NT2/D1 (cell line): ENCODE results near the gene CENPB.
A peak's percentile ranks its signal among the peaks of the same experiment; 100 is the strongest.
"Not testable (repeated sequence)": the region's sequence is repeated elsewhere in the genome, so short reads cannot be mapped to it uniquely, and the experiment has no call there.

Experiments used
- DNase-seq: peaks from one replicate; pipeline ENCODE4 v3.0.0-alpha.2; 2011; ENCODE audit warnings: low read depth, low spot score
- H3K27me3 ChIP-seq: 2 replicates; pipeline ENCODE4 v1.6.0; 2011; ENCODE audit warnings: mild to moderate bottlenecking; ENCODE audit not compliant: insufficient read length, insufficient read depth
- H3K36me3 ChIP-seq: 2 replicates; pipeline ENCODE4 v1.6.1; 2011; ENCODE audit warnings: mild to moderate bottlenecking, low read length, mixed read lengths; ENCODE audit not compliant: insufficient read depth, insufficient read length
- H3K4me1 ChIP-seq: 2 replicates; pipeline ENCODE4 v1.5.1; 2011; ENCODE audit not compliant: insufficient read depth, insufficient read length
- H3K4me3 ChIP-seq: 2 replicates; pipeline ENCODE4 v1.5.1; 2011; ENCODE audit warnings: low read depth; ENCODE audit not compliant: insufficient read length
- H3K9ac ChIP-seq: 2 replicates; pipeline ENCODE4 v1.6.0; 2011; ENCODE audit warnings: low read depth; ENCODE audit not compliant: insufficient read length
- H3K9me3 ChIP-seq: 2 replicates; pipeline ENCODE4 v1.5.1; 2011; ENCODE audit warnings: mild to moderate bottlenecking, low read length; ENCODE audit not compliant: insufficient read depth
- SUZ12 ChIP-seq: IDR thresholded peaks from 2 replicates; pipeline ENCODE4 v1.6.1; 2011; ENCODE audit not compliant: insufficient read length, insufficient read depth; ENCODE audit errors: extremely low read depth
- YY1 ChIP-seq: IDR thresholded peaks from 2 replicates; pipeline ENCODE4 v1.6.1; 2011; ENCODE audit not compliant: insufficient read length, insufficient read depth
- ZNF274 ChIP-seq: IDR thresholded peaks from 2 replicates; pipeline ENCODE4 v1.6.1; 2011; ENCODE audit warnings: mild to moderate bottlenecking, low read depth, low read length

The CENPB gene

DNA sequence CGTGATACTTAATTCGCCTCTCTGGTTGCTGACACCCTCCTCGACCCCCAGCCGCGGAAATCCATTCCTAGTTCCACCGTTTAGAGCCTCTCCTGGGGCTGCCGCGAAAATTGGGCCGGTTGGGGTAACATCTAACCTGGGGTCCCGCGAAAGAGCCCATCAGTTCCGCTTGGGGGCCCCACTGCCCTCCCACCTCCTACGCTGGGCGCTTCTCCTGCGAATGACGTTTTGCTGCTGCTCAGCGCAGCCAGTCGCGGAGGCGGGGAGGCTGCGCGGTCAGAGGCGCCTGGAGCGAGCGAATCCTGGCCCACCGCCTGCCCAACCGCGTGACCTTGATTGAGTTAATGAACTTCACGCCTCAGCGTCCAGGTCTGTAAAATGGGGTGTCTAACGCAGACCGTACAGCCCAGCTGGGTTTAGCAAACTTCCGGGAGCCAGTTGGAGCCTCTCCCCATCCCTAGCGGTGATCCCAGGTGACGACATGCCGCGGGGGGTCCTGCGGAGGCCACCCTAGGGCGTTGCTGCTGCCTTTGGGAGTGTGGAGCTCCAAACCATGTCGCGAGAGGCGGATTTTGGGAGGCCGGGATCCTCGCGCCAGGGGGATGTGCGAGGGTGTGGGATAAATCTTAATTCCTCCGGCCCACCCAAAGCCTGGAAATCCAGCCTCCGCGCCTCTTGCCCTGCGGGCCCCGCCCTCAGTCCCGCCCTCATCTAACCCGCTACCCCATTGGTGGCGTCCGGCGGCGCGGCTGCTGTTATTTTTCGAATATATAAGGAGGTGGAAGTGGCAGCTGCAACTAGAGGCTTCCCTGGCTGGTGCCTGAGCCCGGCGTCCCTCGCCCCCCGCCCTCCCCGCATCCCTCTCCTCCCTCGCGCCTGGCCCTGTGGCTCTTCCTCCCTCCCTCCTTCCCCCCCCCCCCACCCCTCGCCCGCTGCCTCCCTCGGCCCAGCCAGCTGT is 9.2 kb upstream of the CENPB start, which contains the start of gene CDC25B:
CDC25B (plus strand) TSS at position 800 of the 958 bp plus-strand sequence. CDS start 222 bp downstream, outside the sequence.
- TF ChIP-seq ZNF274 (no peak), YY1 (no peak), SUZ12 (no peak)
- no peak for DNase-seq
- H3K4me1 ChIP-seq = peaks cover 11% of the 10 kb centered on the region
- no peaks in the 10 kb centered on the region for H3K9me3 ChIP-seq
- no peaks in the 10 kb centered on the region for H3K27me3 ChIP-seq
- peak within 1 kb of the TSS; percentile 93 for H3K9ac ChIP-seq
- H3K36me3 ChIP-seq = peaks cover 19% of the 10 kb centered on the region
- peak within 1 kb of the TSS; percentile 78 for H3K4me3 ChIP-seq

DNA sequence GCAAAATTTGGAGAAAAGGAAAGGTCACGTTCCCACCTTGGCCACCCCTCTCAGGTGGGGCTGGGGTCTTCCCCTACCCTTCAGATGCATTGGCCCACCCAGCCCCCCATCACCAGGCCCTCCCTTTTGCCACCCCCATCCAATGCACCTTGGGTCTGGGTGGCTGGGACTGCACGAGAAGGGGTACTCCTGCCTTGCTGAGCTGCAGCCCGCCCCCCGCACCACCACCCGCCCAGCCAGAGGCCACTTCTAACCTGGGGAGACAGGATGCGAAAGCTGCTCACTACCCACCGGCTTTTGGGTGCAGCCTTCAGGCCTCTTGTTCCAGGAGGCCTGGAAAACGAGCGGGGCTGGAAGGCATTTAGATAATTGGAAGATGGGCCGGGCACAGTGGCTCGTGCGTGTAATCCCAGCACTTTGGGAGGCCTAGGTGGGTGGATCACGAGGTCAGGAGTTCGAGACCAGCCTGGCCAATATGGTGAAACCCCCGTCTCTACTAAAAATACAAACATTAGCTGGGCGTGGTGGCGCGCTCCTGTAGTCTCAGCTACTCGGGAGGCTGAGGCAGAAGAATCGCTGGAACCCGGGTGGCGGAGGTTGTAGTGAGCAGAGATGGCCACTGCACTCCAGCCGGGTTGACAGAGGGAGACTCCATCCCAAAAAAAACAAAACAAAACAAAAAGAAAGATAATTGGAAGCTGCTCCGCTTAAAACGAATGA is 8.3 kb upstream of the CENPB start:
- DNase-seq = no peak
- H3K36me3 ChIP-seq = peaks cover 11% of the 10 kb centered on the region
- H3K4me1 ChIP-seq = peaks cover 5% of the 10 kb centered on the region
- no peaks in the 10 kb centered on the region for H3K27me3 ChIP-seq
- no peak overlapping the region for H3K9ac ChIP-seq
- H3K4me3 ChIP-seq = no peak overlapping the region
- TF ChIP-seq ZNF274 (no peak), SUZ12 (no peak), YY1 (no peak)
- H3K9me3 ChIP-seq = no peaks in the 10 kb centered on the region

DNA sequence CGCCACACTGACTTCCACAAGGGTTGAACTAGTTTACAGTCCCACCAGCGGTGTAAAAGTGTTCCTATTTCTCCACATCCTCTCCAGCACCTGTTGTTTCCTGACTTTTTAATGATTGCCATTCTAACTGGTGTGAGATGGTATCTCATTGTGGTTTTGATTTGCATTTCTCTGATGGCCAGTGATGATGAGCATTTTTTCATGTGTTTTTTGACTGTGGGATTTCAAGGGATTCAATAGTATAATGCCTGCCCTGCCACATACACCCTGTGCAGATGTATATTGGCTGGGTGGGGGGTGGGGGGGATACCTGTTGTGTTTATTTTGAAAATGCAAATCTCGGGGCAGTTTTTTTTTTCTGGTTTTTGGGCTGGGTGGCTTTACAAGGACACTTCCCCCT is 7.6 kb upstream of the CENPB start:
- H3K9me3 ChIP-seq, H3K27me3 ChIP-seq, H3K9ac ChIP-seq, DNase-seq, H3K4me3 ChIP-seq, H3K4me1 ChIP-seq: not testable (repeated sequence)
- peaks cover 10% of the 10 kb centered on the region for H3K36me3 ChIP-seq

DNA sequence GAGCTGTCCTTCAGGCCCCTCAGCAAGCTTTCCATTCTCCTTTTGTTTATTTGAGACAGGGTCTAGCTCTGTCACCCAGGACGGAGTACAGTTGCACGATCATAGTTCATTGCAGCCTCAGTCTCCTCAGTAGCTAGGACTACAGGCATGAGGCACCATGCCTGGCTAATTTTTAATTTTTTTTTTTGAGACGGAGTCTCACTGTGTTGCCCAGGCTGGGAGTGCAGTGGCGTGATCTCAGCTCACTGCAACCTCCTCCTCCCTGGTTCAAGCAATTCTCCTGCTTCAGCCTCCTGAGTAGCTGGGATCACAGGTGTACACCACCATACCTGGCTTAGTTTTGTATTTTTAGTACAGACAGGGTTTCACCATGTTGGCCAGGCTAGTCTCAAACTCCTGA is 2.7 kb upstream of the CENPB start:
- H3K9ac ChIP-seq, DNase-seq, H3K9me3 ChIP-seq, H3K4me1 ChIP-seq, H3K4me3 ChIP-seq: not testable (repeated sequence)
- Histone ChIP-seq H3K27me3 (peaks cover 16% of the 10 kb centered on the region), H3K36me3 (peaks cover 13% of the 10 kb centered on the region)

DNA sequence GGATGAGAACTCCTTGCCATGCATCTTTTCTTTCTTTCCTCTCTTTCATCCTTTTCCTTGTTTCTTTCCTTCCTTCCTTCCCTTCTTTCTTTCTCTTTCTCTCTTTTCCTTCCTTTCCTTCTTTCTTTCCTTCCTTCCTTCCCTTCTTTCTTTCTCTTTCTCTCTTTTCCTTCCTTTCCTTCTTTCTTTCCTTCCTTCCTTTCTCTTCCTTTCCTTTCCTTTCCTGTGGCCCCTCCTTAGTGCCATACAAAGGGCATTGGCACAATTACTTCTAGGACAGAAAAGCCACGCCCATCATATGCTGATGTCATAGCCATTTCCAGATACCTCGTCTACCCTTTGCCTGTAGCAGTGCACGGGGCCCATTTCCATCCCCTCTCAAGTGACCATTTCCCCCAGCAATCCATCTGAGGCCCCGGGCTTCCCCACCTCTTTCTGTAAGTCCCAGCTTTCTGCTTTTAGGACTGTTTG is 2.2 kb upstream of the CENPB start:
- peaks cover 16% of the 10 kb centered on the region for H3K27me3 ChIP-seq
- H3K36me3 ChIP-seq = peaks cover 15% of the 10 kb centered on the region
- H3K4me3 ChIP-seq = no peak overlapping the region
- H3K9ac ChIP-seq = no peak overlapping the region
- TF ChIP-seq YY1 (no peak), SUZ12 (no peak), ZNF274 (no peak)
- no peaks in the 10 kb centered on the region; the same call in 1 of the 2 replicates for H3K9me3 ChIP-seq
- peaks cover 8% of the 10 kb centered on the region for H3K4me1 ChIP-seq
- no peak for DNase-seq

DNA sequence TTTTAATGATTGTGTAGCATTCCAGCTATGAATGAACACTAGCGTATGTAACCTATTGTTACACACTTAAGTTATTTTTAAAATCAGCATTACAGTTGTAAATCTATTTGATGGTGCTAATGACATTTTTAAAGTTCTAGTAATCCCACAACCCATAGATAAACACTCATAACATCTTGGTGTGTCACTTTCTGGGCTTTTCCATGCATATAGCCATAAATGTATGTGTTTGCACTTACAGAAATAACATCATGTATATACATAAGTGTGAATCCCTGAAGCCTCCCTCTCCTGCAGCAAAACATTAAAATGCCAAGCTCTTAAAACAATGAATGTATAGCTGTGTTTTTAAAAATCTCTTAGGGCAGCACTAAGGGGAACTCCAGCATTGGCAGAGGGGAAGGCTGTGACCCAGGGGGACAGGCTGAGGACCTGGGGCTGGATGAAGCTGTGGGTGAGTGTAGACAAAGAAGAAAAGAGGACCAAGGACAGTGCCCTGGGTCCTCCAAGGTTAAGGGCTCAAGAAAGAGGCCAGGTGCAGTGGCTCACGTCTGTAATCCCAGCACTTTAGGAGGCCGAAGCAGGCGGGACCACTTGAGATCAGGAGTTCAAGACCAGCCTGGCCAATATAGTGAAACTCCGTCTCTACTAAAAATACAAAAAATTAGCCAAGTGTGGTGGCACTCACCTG is 929 bp upstream of the CENPB start:
- peaks cover 8% of the 10 kb centered on the region for H3K4me1 ChIP-seq
- TF ChIP-seq YY1 (no peak), ZNF274 (no peak), SUZ12 (no peak)
- H3K4me3 ChIP-seq = no peak overlapping the region
- H3K27me3 ChIP-seq = peaks cover 16% of the 10 kb centered on the region
- H3K36me3 ChIP-seq = peaks cover 19% of the 10 kb centered on the region
- DNase-seq = no peak
- no peaks in the 10 kb centered on the region; the same call in 1 of the 2 replicates for H3K9me3 ChIP-seq
- H3K9ac ChIP-seq = no peak overlapping the region

DNA sequence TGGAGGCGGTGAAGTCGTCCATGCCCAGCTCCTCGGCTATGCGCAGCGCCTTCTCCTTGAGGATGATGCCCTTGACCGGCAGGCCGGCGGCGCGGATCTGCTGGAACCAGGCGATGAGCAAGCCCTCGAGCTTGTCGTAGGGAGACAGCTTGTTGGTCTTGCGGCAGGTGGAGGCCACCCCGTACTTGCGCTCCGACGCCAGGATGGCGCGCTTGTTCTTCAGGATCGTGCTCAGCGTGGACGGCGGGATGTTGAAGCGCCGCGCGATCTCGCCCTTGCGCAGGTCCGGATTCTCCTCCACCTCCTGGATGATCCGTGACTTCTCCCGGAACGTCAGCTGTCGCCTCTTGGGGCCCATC is 435 bp downstream of the CENPB start:
- TF ChIP-seq ZNF274 (no peak), YY1 (no peak), SUZ12 (no peak)
- Histone ChIP-seq H3K9ac (peak overlapping the region; percentile 80), H3K27me3 (peaks cover 16% of the 10 kb centered on the region), H3K9me3 (no peaks in the 10 kb centered on the region; the same call in 1 of the 2 replicates), H3K4me1 (peaks cover 8% of the 10 kb centered on the region), H3K4me3 (peak overlapping the region; percentile 70), H3K36me3 (peaks cover 19% of the 10 kb centered on the region)
- no peak for DNase-seq
